ENCODE results near the gene S100A16. TPM values are rescaled to one million over a fixed set of nuclear protein-coding genes. Genes with fewer than 3 reads are reported as not detected.

S100A16 gene
- polyA plus RNA-seq, 2 of the 4 experiments (the other 2 are of a cell fraction) = 270 to 298 TPM

GRCh38 chr1:153619171-153619570, 6.2 kb upstream of the S100A16 start:
- CTCF ChIA-PET = interaction anchor here (0.6 to 18.3 kb wide), 7 partner anchors 9 to 124 kb away, joined by 3 to 253 read pairs (median 4); partner anchors contain the start of genes S100A1, S100A13 and S100A6

GRCh38 chr1:153617663-153618062, 4.7 kb upstream of the S100A16 start:
- H3K9me3 ChIP-seq = no peaks in the 10 kb centered on the region
- peaks cover 27% of the 10 kb centered on the region for H3K4me1 ChIP-seq
- H3K27ac ChIP-seq = no peak overlapping the region
- no peak for TF ChIP-seq CHD4 (IDR thresholded peaks at IDR 0.05; ENCODE audit: borderline replicate concordance)
- TF ChIP-seq REST (IDR thresholded peaks at IDR 0.05) = no peak
- TF ChIP-seq, protein P1, sequence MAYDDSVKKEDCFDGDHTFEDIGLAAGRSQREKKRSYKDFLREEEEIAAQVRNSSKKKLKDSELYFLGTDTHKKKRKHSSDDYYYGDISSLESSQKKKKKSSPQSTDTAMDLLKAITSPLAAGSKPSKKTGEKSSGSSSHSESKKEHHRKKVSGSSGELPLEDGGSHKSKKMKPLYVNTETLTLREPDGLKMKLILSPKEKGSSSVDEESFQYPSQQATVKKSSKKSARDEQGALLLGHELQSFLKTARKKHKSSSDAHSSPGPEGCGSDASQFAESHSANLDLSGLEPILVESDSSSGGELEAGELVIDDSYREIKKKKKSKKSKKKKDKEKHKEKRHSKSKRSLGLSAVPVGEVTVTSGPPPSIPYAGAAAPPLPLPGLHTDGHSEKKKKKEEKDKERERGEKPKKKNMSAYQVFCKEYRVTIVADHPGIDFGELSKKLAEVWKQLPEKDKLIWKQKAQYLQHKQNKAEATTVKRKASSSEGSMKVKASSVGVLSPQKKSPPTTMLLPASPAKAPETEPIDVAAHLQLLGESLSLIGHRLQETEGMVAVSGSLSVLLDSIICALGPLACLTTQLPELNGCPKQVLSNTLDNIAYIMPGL (CRISPR knock-in tag; IDR thresholded peaks at IDR 0.05; ENCODE audit: borderline replicate concordance) = no peak
- TF ChIP-seq RNF2 (IDR thresholded peaks at IDR 0.05; ENCODE audit: borderline replicate concordance, low read depth) = no peak
- no peak for TF ChIP-seq FOSB (CRISPR knock-in tag; IDR thresholded peaks at IDR 0.05)
- no peak for TF ChIP-seq KDM1A (IDR thresholded peaks at IDR 0.05; ENCODE audit: low read depth)
- no peak for TF ChIP-seq KDM5A (IDR thresholded peaks at IDR 0.05)
- no peak for TF ChIP-seq HDAC2 (IDR thresholded peaks at IDR 0.05)
- TF ChIP-seq RCOR1 (IDR thresholded peaks at IDR 0.05; ENCODE audit: low read depth, low read length) = no peak
- TF ChIP-seq ZNF302 (CRISPR knock-in tag; IDR thresholded peaks at IDR 0.05) = no peak
- CTCF ChIA-PET = interaction anchor here (1.1 to 18.3 kb wide), 4 partner anchors 10 to 82 kb away, joined by 3 to 253 read pairs (median 61); partner anchors contain the start of genes S100A1, S100A13 and S100A6
- ATAC-seq (no peak), FAIRE-seq (no peak), DNase-seq (ENCODE audit: low read depth in 1 of 2, low spot score in 1 of 2) (no peak)
- 77% methylated on average over 6 of the region's 6 CpGs for WGBS (ENCODE audit: missing lambda C conversion rate)
- POLR2A ChIA-PET = interaction anchor here (2.8 kb wide), 1 partner anchor 10 kb away, joined by 13 read pairs; the partner anchor contains the start of genes S100A1 and S100A13
- H3K4me2 ChIP-seq = no peak overlapping the region
- H3K4me3 ChIP-seq = no peak overlapping the region

More at GRCh38 chr1:153619171-153619570, 6.2 kb upstream of the S100A16 start:
- TF ChIP-seq ZC3H11A (IDR thresholded peaks at IDR 0.05) (no peak), FOSL2 (IDR thresholded peaks at IDR 0.05) (no peak), FOSL2 (CRISPR knock-in tag; IDR thresholded peaks at IDR 0.05) (no peak), RNF2 (IDR thresholded peaks at IDR 0.05; ENCODE audit: borderline replicate concordance, low read depth) (no peak), POLR2AphosphoS2 (conservative IDR thresholded peaks at IDR 0.05; ENCODE audit: low read length) (no peak), HOXB13 (CRISPR knock-in tag; IDR thresholded peaks at IDR 0.05; ENCODE audit: low read depth) (no peak), REST (IDR thresholded peaks at IDR 0.05) (no peak), BHLHE40 (IDR thresholded peaks at IDR 0.05; ENCODE audit: low read depth, low read length) (no peak), JUN (IDR thresholded peaks at IDR 0.05) (no peak), HOXA7 (CRISPR knock-in tag; IDR thresholded peaks at IDR 0.05) (no peak), JUNB (IDR thresholded peaks at IDR 0.05) (no peak), MAFK (IDR thresholded peaks at IDR 0.05; ENCODE audit: partially characterized antibody) (no peak), CHD4 (IDR thresholded peaks at IDR 0.05; ENCODE audit: borderline replicate concordance) (no peak), ZNF302 (CRISPR knock-in tag; IDR thresholded peaks at IDR 0.05) (no peak)
- TF ChIP-seq, protein P2, sequence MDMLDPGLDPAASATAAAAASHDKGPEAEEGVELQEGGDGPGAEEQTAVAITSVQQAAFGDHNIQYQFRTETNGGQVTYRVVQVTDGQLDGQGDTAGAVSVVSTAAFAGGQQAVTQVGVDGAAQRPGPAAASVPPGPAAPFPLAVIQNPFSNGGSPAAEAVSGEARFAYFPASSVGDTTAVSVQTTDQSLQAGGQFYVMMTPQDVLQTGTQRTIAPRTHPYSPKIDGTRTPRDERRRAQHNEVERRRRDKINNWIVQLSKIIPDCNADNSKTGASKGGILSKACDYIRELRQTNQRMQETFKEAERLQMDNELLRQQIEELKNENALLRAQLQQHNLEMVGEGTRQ (IDR thresholded peaks at IDR 0.05) = no peak
- TF ChIP-seq, protein P3, sequence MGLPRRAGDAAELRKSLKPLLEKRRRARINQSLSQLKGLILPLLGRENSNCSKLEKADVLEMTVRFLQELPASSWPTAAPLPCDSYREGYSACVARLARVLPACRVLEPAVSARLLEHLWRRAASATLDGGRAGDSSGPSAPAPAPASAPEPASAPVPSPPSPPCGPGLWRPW (IDR thresholded peaks at IDR 0.05) = no peak
- FAIRE-seq (no peak), ATAC-seq (no peak), DNase-seq (ENCODE audit: low read depth in 1 of 2, low spot score in 1 of 2) (no peak)
- Histone ChIP-seq H3K4me3 (no peak overlapping the region), H3K27ac (no peak overlapping the region), H3K4me2 (no peak overlapping the region), H3K9me3 (no peaks in the 10 kb centered on the region), H3K4me1 (peaks cover 15% of the 10 kb centered on the region)
- WGBS (ENCODE audit: missing lambda C conversion rate) = 97% methylated on average over 6 of the region's 6 CpGs
- POLR2A ChIA-PET = interaction anchor here (0.9 kb wide), 1 partner anchor 8 kb away, joined by 5 read pairs; the partner anchor contains the start of gene S100A13

Measured in A549 (cell line).